Measurements from ENCODE around the gene C5. TPM values are rescaled to one million over a fixed set of nuclear protein-coding genes. Genes with fewer than 3 reads are reported as not detected.

The C5 gene
- total RNA-seq, 1 experiment from 2014 or later: 0.74 TPM

DNA sequence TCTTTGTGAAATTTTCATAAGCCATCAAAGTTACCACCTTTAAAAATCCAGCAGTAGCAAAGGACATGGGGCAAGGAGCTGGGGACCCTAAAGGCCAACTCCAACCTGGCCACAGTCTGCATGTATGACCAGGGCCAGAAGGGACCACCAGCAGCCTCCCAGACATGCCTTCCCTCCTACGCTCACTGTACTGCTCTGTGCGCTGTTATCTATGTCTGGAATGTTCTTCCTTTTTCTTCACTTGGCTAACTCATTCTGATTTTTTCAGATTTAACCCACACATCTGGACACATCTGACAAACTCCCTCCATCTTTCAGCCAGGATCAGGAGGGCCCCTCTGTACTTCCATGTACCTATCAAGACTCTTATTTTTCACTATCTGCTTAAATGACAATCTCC is 75.9 kb downstream of the C5 start:
- no peak overlapping the region for H2AK5ac ChIP-seq (ENCODE audit: insufficient read length, low read length)
- no peaks in the 10 kb centered on the region for H3K79me1 ChIP-seq (ENCODE audit: insufficient read depth, low read depth, low read length, poor library complexity, severe bottlenecking)
- H2BK15ac ChIP-seq (ENCODE audit: low read depth, low read length): no peak overlapping the region
- H2BK12ac ChIP-seq (ENCODE audit: insufficient read length, low read depth, low read length): no peak overlapping the region
- H3K27ac ChIP-seq (ENCODE audit: insufficient read length, low read depth, low read length): no peak overlapping the region
- H4K91ac ChIP-seq (ENCODE audit: insufficient read length, low read depth, low read length): no peak overlapping the region
- no peak overlapping the region for H4K5ac ChIP-seq (ENCODE audit: insufficient read length, low read depth, low read length)
- no peak overlapping the region for H3T11ph ChIP-seq (ENCODE audit: low read length)
- Mint-ChIP-seq H3K27me3 (ENCODE audit: low read depth) (peaks cover 2% of the 10 kb centered on the region), H3K4me1 (peaks cover 2 to 6% of the 10 kb centered on the region in 2 experiments; a peak in 2 of 4 replicates), H3K9me3 (no peaks in the 10 kb centered on the region), H3K27ac (no peak overlapping the region), H3K4me3 (no peak overlapping the region), H3K36me3 (ENCODE audit: insufficient read depth in 1 of 3, low read depth in 3 of 3) (no peaks in the 10 kb centered on the region)
- H3K9ac ChIP-seq (ENCODE audit: extremely low read depth, insufficient read length, low read length): no peak overlapping the region
- H3K9me3 ChIP-seq (ENCODE audit: control insufficient read depth, low read depth, low read length): no peaks in the 10 kb centered on the region
- no peak overlapping the region for H2BK120ac ChIP-seq (ENCODE audit: low read depth, low read length, poor library complexity, severe bottlenecking)
- H3K56ac ChIP-seq (ENCODE audit: insufficient read length, low read depth, low read length): no peak overlapping the region
- no peak for TF ChIP-seq CTCF (conservative IDR thresholded peaks at IDR 0.05)
- H3K4me1 ChIP-seq (ENCODE audit: insufficient read depth, low read length): no peaks in the 10 kb centered on the region
- H3K23ac ChIP-seq (ENCODE audit: insufficient read length, low read depth, low read length): no peak overlapping the region
- no peak overlapping the region for H2BK20ac ChIP-seq (ENCODE audit: low read depth, low read length, poor library complexity, severe bottlenecking)
- H3K4me2 ChIP-seq (ENCODE audit: insufficient read depth, insufficient read length, low read length): no peak overlapping the region
- no peak overlapping the region for H2AFZ ChIP-seq (ENCODE audit: low read length)
- H4K8ac ChIP-seq (replicated peaks; ENCODE audit: insufficient read length, low read depth, low read length): no peak overlapping the region
- no peak overlapping the region for H3K18ac ChIP-seq (ENCODE audit: insufficient read length, low read depth, low read length)
- no peaks in the 10 kb centered on the region for H3K23me2 ChIP-seq (ENCODE audit: insufficient read length, low read depth, low read length, poor library complexity, severe bottlenecking)
- no peak for DNase-seq
- no peaks in the 10 kb centered on the region for H3K79me2 ChIP-seq (ENCODE audit: insufficient read depth, low read length)
- no CpG with 5 or more reads among the region's 2 CpGs for WGBS (ENCODE audit: extremely low coverage, insufficient read length, low lambda C conversion rate)
- H3K27me3 ChIP-seq (ENCODE audit: insufficient read depth, low read length): no peaks in the 10 kb centered on the region
- H3K4ac ChIP-seq (ENCODE audit: low read depth, low read length): no peak overlapping the region
- no peak overlapping the region for H2BK5ac ChIP-seq (ENCODE audit: insufficient read length, low read length)
- H4K20me1 ChIP-seq (ENCODE audit: control insufficient read depth, insufficient read depth, insufficient read length): no peaks in the 10 kb centered on the region
- no peak overlapping the region for H3K14ac ChIP-seq (ENCODE audit: insufficient read depth, low read length)

Data from H9 (cell line).